Ureter (tissue), 1 donor: ENCODE results near the gene PCDHB5. TPM values are rescaled to one million over a fixed set of nuclear protein-coding genes. Genes with fewer than 3 reads are reported as not detected.
"Not testable (repeated sequence)": the region's sequence is repeated elsewhere in the genome, so short reads cannot be mapped to it uniquely, and the experiment has no call there.

ENCODE experiments used
- DNase-seq: peaks from one replicate; pipeline ENCODE4 v3.0.0-alpha.2; 2020; ENCODE audit warnings: low spot score
- total RNA-seq: library from RNA; stranded (reverse); gene quantifications from one replicate; pipeline ENCODE4 v1.2.4, GENCODE V29; 2023
- donor health status: DM: yes; HTN: yes; CAD: no.

Gene PCDHB5
- 2.9 TPM for total RNA-seq

DNA sequence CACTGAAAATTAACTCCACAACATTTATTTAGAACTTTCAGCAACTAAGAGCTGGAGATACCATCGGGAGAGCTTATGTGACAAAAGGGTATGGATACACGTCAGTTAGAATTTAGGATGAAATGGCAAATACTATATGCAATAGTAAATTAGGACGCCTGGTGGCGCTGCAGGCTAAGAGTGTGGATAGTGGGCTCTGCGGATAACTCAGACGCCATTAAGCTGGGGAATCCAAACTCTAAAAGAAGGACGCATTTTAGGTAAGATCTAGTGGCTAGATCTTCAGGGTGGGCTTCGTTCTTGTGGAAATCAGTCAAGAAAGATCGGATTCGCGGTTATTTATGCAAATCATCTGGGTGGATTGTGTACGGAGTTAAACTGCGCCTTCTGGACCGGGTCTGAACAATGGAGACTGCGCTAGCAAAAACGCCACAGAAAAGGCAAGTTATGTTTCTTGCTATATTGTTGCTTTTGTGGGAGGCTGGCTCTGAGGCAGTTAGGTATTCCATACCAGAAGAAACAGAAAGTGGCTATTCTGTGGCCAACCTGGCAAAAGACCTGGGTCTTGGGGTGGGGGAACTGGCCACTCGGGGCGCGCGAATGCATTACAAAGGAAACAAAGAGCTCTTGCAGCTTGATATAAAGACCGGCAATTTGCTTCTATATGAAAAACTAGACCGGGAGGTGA is at the start of gene PCDHB5:
Gene PCDHB5 (plus strand): TSS at position 177 of the 688 bp plus-strand sequence. CDS start 229 bp downstream, at position 406.
- DNase-seq = no peak

DNA sequence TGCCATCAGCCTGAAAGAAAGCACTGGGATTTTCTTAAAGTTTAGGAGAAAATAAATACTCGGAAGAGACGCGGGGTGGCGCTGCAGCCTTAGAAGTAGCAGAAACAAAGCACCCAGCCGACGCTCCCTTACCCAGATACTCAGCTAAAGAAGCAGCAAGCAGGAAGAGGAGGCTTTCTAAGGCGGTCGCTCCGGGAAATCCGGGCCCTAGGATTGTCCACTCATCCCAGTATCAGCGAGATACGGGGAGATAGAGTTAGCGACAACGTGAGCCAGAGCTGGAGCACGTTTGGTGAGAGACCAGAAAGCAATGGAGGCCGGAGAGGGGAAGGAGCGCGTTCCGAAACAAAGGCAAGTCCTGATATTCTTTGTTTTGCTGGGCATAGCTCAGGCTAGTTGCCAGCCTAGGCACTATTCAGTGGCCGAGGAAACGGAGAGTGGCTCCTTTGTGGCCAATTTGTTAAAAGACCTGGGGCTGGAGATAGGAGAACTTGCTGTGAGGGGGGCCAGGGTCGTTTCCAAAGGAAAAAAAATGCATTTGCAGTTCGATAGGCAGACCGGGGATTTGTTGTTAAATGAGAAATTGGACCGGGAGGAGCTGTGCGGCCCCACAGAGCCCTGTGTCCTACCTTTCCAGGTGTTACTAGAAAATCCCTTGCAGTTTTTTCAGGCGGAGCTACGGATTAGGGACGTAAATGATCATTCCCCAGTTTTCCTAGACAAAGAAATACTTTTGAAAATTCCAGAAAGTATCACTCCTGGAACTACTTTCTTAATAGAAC is 40.3 kb upstream of the PCDHB5 start, which contains the start of gene PCDHB2:
Gene PCDHB2 (plus strand): TSS at position 135 of the 782 bp plus-strand sequence. CDS start 176 bp downstream, at position 311.
- DNase-seq = no peak

GRCh38 chr5:141095263-141095641 is 39.8 kb upstream of the PCDHB5 start:
- DNase-seq = no peak

GRCh38 chr5:141096181-141096580 is 38.8 kb upstream of the PCDHB5 start:
- DNase-seq = not testable (repeated sequence)

GRCh38 chr5:141096586-141096985 is 38.4 kb upstream of the PCDHB5 start:
- DNase-seq = not testable (repeated sequence)

DNA sequence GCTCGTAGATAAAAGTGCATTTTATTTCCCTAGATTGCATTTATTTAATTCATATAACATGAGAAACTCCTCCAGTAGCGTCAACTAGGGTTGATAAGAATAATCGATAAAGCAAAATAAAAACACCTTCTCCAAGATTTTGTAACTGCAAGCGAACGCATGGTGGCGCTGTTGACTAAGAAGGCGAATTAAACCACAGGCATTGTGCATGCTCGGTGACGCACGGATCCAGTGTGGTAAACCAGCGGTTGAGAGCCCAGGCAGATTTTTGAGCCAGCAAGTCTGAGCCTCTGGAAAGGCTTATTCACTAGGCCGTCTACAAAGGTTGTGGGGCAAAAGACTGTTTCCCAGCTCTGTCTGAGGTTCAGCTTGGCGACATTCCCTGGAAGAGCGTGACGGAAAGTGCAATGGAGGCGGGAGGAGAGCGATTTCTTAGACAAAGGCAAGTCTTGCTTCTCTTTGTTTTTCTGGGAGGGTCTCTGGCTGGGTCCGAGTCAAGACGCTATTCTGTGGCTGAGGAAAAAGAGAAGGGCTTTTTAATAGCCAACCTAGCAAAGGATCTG is 34.7 kb upstream of the PCDHB5 start, which contains the start of gene PCDHB3:
Gene PCDHB3 (plus strand): TSS at position 231 of the 563 bp plus-strand sequence. CDS start 177 bp downstream, at position 408.
- DNase-seq = no peak

GRCh38 chr5:141101059-141101458 is 33.9 kb upstream of the PCDHB5 start:
- no peak for DNase-seq

DNA sequence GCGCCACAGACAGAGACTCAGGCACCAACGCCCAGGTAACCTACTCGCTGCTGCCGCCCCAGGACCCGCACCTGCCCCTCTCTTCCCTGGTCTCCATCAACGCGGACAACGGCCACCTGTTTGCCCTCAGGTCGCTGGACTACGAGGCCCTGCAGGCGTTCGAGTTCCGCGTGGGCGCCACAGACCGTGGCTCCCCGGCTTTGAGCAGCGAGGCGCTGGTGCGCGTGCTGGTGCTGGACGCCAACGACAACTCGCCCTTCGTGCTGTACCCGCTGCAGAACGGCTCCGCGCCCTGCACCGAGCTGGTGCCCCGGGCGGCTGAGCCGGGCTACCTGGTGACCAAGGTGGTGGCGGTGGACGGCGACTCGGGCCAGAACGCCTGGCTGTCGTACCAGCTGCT is 32.9 kb upstream of the PCDHB5 start:
- not testable (repeated sequence) for DNase-seq

- not testable (repeated sequence) for DNase-seq
Measured at GRCh38 chr5:141102471-141102870, 32.5 kb upstream of the PCDHB5 start.

- no peak for DNase-seq
Measured at GRCh38 chr5:141105350-141105749, 29.7 kb upstream of the PCDHB5 start.

DNA sequence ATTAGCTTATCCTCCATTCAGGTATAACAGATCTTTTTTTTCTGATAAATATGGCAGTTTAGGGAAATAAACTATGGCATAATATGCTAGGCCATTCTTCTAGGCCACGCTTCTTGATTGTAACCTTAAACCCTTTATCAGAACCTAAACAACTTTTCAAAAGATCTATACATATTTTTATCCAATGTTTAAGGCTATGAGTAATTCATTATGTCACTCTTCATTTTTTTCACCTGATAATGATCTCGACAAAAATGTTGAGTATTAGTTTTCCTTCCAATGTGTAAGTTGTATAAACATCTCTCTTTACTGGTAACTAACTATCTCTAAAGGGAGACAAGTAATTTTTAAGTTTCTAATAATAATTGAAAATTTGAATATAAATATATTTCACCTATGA is 15.8 kb upstream of the PCDHB5 start:
- no peak for DNase-seq

DNA sequence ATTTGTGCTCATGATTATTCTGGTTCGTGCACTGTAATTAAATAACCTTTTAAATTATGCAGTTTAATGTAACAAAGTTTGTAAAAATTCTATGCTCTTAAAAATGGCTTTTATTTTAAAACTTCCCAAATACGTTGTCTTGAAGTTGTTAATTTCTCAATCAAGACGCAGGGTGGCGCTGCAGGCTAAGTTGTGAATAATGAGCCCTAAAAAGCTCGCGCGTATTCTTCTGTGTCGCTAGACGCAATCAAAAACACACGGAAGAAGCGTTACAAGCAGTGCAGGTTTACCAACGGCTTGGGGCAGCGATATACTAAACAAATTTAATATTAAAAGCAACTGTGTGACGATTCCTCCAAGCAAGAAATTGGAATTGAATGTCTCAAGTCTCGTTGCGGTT is 13.4 kb upstream of the PCDHB5 start, which contains the start of gene PCDHB4:
Gene PCDHB4 (plus strand): TSS at position 256 of the 400 bp plus-strand sequence. CDS start 181 bp downstream, outside the sequence.
- DNase-seq = no peak

- no peak for DNase-seq
Measured at GRCh38 chr5:141121985-141122384, 13.0 kb upstream of the PCDHB5 start.

DNA sequence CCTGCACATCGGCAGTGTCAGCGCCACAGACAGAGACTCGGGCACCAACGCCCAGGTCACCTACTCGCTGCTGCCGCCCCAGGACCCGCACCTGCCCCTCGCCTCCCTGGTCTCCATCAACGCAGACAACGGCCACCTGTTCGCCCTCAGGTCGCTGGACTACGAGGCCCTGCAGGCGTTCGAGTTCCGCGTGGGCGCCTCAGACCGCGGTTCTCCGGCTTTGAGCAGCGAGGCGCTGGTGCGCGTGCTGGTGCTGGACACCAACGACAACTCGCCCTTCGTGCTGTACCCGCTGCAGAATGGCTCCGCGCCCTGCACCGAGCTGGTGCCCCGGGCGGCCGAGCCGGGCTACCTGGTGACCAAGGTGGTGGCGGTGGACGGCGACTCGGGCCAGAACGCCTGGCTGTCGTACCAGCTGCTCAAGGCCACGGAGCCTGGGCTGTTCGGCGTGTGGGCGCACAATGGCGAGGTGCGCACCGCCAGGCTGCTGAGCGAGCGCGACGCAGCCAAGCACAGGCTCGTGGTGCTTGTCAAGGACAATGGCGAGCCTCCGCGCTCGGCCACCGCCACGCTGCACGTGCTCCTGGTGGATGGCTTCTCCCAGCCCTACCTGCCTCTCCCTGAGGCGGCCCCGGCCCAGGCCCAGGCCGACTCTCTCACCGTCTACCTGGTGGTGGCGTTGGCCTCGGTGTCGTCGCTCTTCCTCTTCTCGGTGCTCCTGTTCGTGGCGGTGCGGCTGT is 11.4 kb upstream of the PCDHB5 start:
- not testable (repeated sequence) for DNase-seq

- no peak for DNase-seq
Measured at GRCh38 chr5:141127305-141127704, 7.7 kb upstream of the PCDHB5 start.

- no peak for DNase-seq
Measured at GRCh38 chr5:141135718-141136266, 786 bp downstream of the PCDHB5 start.

- DNase-seq = not testable (repeated sequence)
Measured at GRCh38 chr5:141137346-141137745, 2.3 kb downstream of the PCDHB5 start.

- DNase-seq = no peak
Measured at GRCh38 chr5:141149812-141150211, 14.8 kb downstream of the PCDHB5 start, which contains the start of gene PCDHB6. TSS of gene PCDHB6 (plus strand) at chr5:141150057. CDS start at chr5:141150258, 201 bp downstream.

- no peak for DNase-seq
Measured at GRCh38 chr5:141150224-141150992, 15.4 kb downstream of the PCDHB5 start.

DNA sequence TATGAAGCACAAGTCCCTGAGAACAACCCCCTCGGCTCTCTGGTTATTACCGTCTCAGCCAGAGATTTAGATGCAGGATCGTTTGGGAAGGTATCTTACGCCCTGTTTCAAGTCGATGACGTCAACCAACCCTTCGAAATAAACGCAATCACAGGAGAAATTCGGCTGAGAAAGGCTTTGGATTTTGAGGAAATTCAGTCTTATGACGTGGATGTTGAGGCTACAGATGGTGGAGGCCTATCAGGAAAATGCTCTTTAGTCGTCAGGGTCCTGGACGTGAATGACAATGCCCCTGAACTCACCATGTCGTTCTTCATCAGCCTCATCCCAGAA is 16.0 kb downstream of the PCDHB5 start:
- DNase-seq = no peak

DNA sequence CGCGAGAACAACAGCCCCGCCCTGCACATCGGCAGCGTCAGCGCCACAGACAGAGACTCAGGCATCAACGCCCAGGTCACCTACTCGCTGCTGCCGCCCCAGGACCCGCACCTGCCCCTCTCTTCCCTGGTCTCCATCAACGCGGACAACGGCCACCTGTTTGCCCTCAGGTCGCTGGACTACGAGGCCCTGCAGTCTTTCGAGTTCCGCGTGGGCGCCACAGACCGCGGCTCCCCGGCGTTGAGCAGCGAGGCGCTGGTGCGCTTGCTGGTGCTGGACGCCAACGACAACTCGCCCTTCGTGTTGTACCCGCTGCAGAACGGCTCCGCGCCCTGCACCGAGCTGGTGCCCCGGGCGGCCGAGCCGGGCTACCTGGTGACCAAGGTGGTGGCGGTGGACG is 16.6 kb downstream of the PCDHB5 start:
- not testable (repeated sequence) for DNase-seq
